ENCODE results near the gene UNKL.

Gene UNKL

GRCh38 chr16:1438229-1439057 is 23.9 kb upstream of the UNKL start:
- Histone ChIP-seq H2AFZ (ENCODE audit: low read depth, low read length) (no peak overlapping the region), H3K36me3 (ENCODE audit: insufficient read depth, low read length) (no peaks in the 10 kb centered on the region), H3K9ac (ENCODE audit: low read depth, low read length) (no peak overlapping the region), H3K79me2 (ENCODE audit: insufficient read depth, low read length) (no peaks in the 10 kb centered on the region), H3K9me3 (ENCODE audit: insufficient read depth, low read length, severe bottlenecking) (no peaks in the 10 kb centered on the region), H3K4me3 (ENCODE audit: low read depth in 1 of 2, low read length in 2 of 2) (no peak overlapping the region), H4K20me1 (ENCODE audit: insufficient read depth, low read length) (no peaks in the 10 kb centered on the region), H3K27ac (ENCODE audit: low read length) (no peak overlapping the region), H3K27me3 (ENCODE audit: insufficient read depth, low read length, poor library complexity) (no peaks in the 10 kb centered on the region), H3K4me1 (ENCODE audit: insufficient read depth, low read length) (no peaks in the 10 kb centered on the region), H3K4me2 (ENCODE audit: insufficient read depth, low read length) (no peak overlapping the region)
- no peak for TF ChIP-seq EZH2 (IDR thresholded peaks at IDR 0.05; ENCODE audit: borderline replicate concordance, low read depth, low read length, severe bottlenecking)
- DNase-seq: no peak
- no peak for ATAC-seq (ENCODE audit: insufficient read depth, low read depth)

GRCh38 chr16:1437606-1438005 is 23.1 kb upstream of the UNKL start:
- Histone ChIP-seq H3K9me3 (ENCODE audit: insufficient read depth, low read length, severe bottlenecking) (no peaks in the 10 kb centered on the region), H3K27ac (ENCODE audit: low read length) (no peak overlapping the region), H3K9ac (ENCODE audit: low read depth, low read length) (no peak overlapping the region), H3K4me2 (ENCODE audit: insufficient read depth, low read length) (no peak overlapping the region), H3K4me3 (ENCODE audit: low read depth in 1 of 2, low read length in 2 of 2) (no peak overlapping the region), H3K79me2 (ENCODE audit: insufficient read depth, low read length) (no peaks in the 10 kb centered on the region), H4K20me1 (ENCODE audit: insufficient read depth, low read length) (no peaks in the 10 kb centered on the region), H3K27me3 (ENCODE audit: insufficient read depth, low read length, poor library complexity) (no peaks in the 10 kb centered on the region), H3K4me1 (ENCODE audit: insufficient read depth, low read length) (no peaks in the 10 kb centered on the region), H3K36me3 (ENCODE audit: insufficient read depth, low read length) (no peaks in the 10 kb centered on the region), H2AFZ (ENCODE audit: low read depth, low read length) (no peak overlapping the region)
- TF ChIP-seq EZH2 (IDR thresholded peaks at IDR 0.05; ENCODE audit: borderline replicate concordance, low read depth, low read length, severe bottlenecking) (no peak), CTCF (IDR thresholded peaks at IDR 0.05; ENCODE audit: borderline replicate concordance, extremely low read depth, low read length, poor library complexity, severe bottlenecking) (no peak)
- ATAC-seq (ENCODE audit: insufficient read depth, low read depth) (no peak), DNase-seq (no peak)

GRCh38 chr16:1436731-1437355 is 22.3 kb upstream of the UNKL start:
- no peak for DNase-seq
- Histone ChIP-seq H4K20me1 (ENCODE audit: insufficient read depth, low read length) (no peaks in the 10 kb centered on the region), H3K4me3 (ENCODE audit: low read depth in 1 of 2, low read length in 2 of 2) (no peak overlapping the region), H3K36me3 (ENCODE audit: insufficient read depth, low read length) (no peaks in the 10 kb centered on the region), H3K9ac (ENCODE audit: low read depth, low read length) (no peak overlapping the region), H2AFZ (ENCODE audit: low read depth, low read length) (no peak overlapping the region), H3K9me3 (ENCODE audit: insufficient read depth, low read length, severe bottlenecking) (no peaks in the 10 kb centered on the region), H3K79me2 (ENCODE audit: insufficient read depth, low read length) (no peaks in the 10 kb centered on the region), H3K4me2 (ENCODE audit: insufficient read depth, low read length) (no peak overlapping the region), H3K27me3 (ENCODE audit: insufficient read depth, low read length, poor library complexity) (no peaks in the 10 kb centered on the region), H3K4me1 (ENCODE audit: insufficient read depth, low read length) (no peaks in the 10 kb centered on the region), H3K27ac (ENCODE audit: low read length) (no peak overlapping the region)
- ATAC-seq (ENCODE audit: insufficient read depth, low read depth): no peak
- TF ChIP-seq EZH2 (IDR thresholded peaks at IDR 0.05; ENCODE audit: borderline replicate concordance, low read depth, low read length, severe bottlenecking) (no peak), CTCF (IDR thresholded peaks at IDR 0.05; ENCODE audit: borderline replicate concordance, extremely low read depth, low read length, poor library complexity, severe bottlenecking) (no peak)
